ENCODE measurements around the gene BRIP1.
"Not testable (repeated sequence)": the region's sequence is repeated elsewhere in the genome, so short reads cannot be mapped to it uniquely, and the experiment has no call there.

BRIP1 gene

GRCh38 chr17:61874075-61874474 lies 10.7 kb upstream of the BRIP1 start:
- TF ChIP-seq, protein P1, sequence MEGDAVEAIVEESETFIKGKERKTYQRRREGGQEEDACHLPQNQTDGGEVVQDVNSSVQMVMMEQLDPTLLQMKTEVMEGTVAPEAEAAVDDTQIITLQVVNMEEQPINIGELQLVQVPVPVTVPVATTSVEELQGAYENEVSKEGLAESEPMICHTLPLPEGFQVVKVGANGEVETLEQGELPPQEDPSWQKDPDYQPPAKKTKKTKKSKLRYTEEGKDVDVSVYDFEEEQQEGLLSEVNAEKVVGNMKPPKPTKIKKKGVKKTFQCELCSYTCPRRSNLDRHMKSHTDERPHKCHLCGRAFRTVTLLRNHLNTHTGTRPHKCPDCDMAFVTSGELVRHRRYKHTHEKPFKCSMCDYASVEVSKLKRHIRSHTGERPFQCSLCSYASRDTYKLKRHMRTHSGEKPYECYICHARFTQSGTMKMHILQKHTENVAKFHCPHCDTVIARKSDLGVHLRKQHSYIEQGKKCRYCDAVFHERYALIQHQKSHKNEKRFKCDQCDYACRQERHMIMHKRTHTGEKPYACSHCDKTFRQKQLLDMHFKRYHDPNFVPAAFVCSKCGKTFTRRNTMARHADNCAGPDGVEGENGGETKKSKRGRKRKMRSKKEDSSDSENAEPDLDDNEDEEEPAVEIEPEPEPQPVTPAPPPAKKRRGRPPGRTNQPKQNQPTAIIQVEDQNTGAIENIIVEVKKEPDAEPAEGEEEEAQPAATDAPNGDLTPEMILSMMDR (conservative IDR thresholded peaks at IDR 0.05), result no peak
- H3K27ac ChIP-seq, result no peak overlapping the region

GRCh38 chr17:61872099-61872498 lies 8.8 kb upstream of the BRIP1 start:
- TF ChIP-seq, protein P1 (conservative IDR thresholded peaks at IDR 0.05), result no peak

DNA sequence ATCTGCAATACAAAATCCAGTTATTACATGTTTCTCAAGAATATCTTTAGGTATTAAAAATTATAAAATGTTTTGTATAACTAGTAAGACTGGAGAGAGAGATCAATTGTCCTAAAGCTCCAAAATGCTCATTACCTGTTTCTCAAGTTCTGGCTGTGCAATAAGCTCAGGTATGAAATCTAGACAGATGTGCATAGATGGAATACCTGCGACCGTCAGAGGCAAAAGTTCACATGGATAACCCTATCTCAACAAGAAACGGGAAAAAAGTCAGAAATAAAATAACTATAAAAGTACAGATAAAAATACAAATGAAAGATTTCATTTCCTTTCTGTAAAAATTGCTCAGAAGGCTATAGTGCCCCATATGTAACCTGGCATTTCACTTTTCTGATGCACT lies 5.8 kb upstream of the BRIP1 start:
- no peak overlapping the region for H3K27ac ChIP-seq
- TF ChIP-seq, protein P1 (conservative IDR thresholded peaks at IDR 0.05), result no peak

More at GRCh38 chr17:61872099-61872498, 8.8 kb upstream of the BRIP1 start:
- no peak overlapping the region for H3K27ac ChIP-seq

DNA sequence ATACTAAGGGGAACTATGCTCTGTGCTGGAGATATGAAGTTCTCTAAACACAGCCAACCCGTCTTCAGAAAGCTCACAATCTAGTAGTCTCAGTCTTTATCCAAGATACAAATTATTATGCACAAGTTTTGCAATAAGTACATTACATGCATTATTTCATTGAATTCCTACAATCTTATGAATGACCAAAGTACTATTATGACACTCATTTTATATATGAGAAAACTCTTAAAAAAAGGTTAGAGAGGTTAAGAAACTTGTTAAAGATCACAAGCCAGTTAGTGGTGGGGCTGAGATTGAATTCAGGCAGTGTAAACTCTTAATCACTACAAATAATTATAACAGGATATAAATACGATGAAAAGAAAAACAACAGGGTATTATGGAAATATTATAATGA lies 4.7 kb upstream of the BRIP1 start:
- TF ChIP-seq, protein P1 (conservative IDR thresholded peaks at IDR 0.05), result no peak
- H3K27ac ChIP-seq, result no peak overlapping the region

GRCh38 chr17:61867033-61867432 lies 3.7 kb upstream of the BRIP1 start:
- H3K27ac ChIP-seq, result no peak overlapping the region
- TF ChIP-seq, protein P1 (conservative IDR thresholded peaks at IDR 0.05), result no peak

DNA sequence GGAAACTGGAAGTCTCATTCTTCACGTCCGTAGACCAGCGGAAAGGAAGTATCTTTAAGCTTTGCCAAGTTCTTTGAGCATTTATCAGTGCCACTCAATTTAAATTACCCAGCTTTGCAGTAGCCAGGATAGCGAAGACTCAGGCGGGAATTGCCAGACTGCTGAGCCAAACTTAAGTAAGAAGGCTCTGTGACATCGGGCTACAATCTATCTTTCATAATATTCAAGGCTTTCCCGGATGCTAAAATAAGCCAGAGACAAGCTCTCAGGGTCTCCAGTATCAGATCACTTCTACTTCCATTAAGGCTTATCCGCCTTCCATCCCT lies 436 bp upstream of the BRIP1 start:
- TF ChIP-seq, protein P1 (conservative IDR thresholded peaks at IDR 0.05), result no peak

DNA sequence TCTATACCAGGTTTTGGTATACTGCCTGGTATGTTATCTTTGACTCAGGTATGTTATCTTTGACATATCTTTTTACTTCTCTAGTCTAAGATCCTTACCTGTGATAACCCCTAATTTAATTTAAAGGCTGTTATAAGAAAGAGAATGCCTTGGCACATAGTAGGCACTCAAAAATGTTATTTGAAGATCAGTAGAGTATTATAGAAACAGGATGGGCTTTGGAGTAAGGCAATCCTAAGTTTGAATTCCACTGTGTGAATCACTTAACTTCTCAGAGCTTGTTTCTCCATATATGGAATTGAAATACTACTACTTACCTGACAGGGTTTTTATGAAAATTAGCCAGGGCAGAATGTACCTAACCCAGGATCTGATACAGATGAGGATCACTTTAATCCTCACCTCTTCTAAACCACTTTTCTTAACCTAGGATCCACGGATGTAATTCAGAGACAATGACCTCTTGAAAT lies 1.2 kb downstream of the BRIP1 start:
- H3K27ac ChIP-seq, result peak overlapping the region; percentile 66
- TF ChIP-seq, protein P1 (conservative IDR thresholded peaks at IDR 0.05), result no peak

More for the DNA sequence above, 436 bp upstream of the BRIP1 start:
- H3K27ac ChIP-seq, result peak overlapping the region; percentile 66

GRCh38 chr17:61860397-61860796 lies 2.9 kb downstream of the BRIP1 start:
- H3K27ac ChIP-seq, result not testable (repeated sequence)

All from VCaP (cell line).